HG03575 (cell line): ENCODE data around the gene GMDS.

Experiments
- ATAC-seq: cut with Tn5 transposase; IDR thresholded peaks from one replicate; pipeline ENCODE4 v1.9.1; 2021; ENCODE audit not compliant: unreplicated experiment, insufficient number of reproducible peaks, low FRiP score; ENCODE audit errors: extremely low read depth

GMDS gene

GRCh38 chr6:2078888-2079287 lies 166.5 kb downstream of the GMDS start:
- ATAC-seq: no peak

- no peak for ATAC-seq
Measured at GRCh38 chr6:2077826-2078225, 167.6 kb downstream of the GMDS start.

- ATAC-seq: no peak
Measured at GRCh38 chr6:2073476-2073875, 171.9 kb downstream of the GMDS start.

- ATAC-seq: no peak
Measured at GRCh38 chr6:2072453-2072852, 173.0 kb downstream of the GMDS start.

- ATAC-seq: no peak
Measured at GRCh38 chr6:2063547-2063946, 181.9 kb downstream of the GMDS start.

- ATAC-seq: no peak
Measured at GRCh38 chr6:2061880-2062279, 183.5 kb downstream of the GMDS start.

GRCh38 chr6:2055911-2056310 lies 189.5 kb downstream of the GMDS start:
- no peak for ATAC-seq

GRCh38 chr6:2055143-2055542 lies 190.3 kb downstream of the GMDS start:
- ATAC-seq: no peak

- ATAC-seq: no peak
Measured at GRCh38 chr6:2054516-2055067, 190.8 kb downstream of the GMDS start.

- ATAC-seq: no peak
Measured at GRCh38 chr6:2053691-2054090, 191.7 kb downstream of the GMDS start.

GRCh38 chr6:2047855-2048254 lies 197.6 kb downstream of the GMDS start:
- ATAC-seq: no peak

GRCh38 chr6:2044192-2044591 lies 201.2 kb downstream of the GMDS start:
- ATAC-seq: no peak

GRCh38 chr6:2042956-2043648 lies 202.3 kb downstream of the GMDS start:
- no peak for ATAC-seq

GRCh38 chr6:2038092-2038491 lies 207.3 kb downstream of the GMDS start:
- ATAC-seq: no peak

- no peak for ATAC-seq
Measured at GRCh38 chr6:2037237-2037926, 208.0 kb downstream of the GMDS start.

GRCh38 chr6:2036710-2037023 lies 208.7 kb downstream of the GMDS start:
- ATAC-seq: no peak

GRCh38 chr6:2035826-2036709 lies 209.3 kb downstream of the GMDS start:
- ATAC-seq: no peak

GRCh38 chr6:2035046-2035445 lies 210.4 kb downstream of the GMDS start:
- ATAC-seq: no peak

- no peak for ATAC-seq
Measured at GRCh38 chr6:2034256-2034655, 211.1 kb downstream of the GMDS start.

GRCh38 chr6:2033544-2033943 lies 211.9 kb downstream of the GMDS start:
- ATAC-seq: no peak
